ENCODE data around the gene STK32C. TPM values are rescaled to one million over a fixed set of nuclear protein-coding genes. Genes with fewer than 3 reads are reported as not detected.

The STK32C gene
- total and polyA plus RNA-seq, 12 donors: 2.7 to 8.9 (median 5.7) TPM

DNA sequence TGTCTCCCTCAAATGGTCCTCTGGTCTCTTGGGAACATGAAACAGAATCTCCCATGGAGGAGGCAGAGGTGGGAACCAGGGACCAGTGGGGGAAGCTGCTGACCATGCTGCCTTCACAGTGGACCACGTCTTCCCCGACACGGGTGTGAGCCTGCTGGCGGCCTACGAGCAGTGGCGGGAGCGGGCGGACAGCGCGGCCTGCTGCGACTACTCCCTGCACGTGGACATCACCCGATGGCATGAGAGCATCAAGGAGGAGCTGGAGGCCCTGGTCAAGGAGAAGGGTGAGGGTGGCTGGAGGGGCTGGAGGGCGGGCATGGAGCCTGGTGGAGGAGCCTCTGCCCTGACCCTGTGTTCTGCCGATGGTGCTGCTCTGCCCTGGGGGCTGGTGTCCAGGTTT lies 113.0 kb downstream of the STK32C start:
- H3K36me3 ChIP-seq: peaks cover 0 to 15% (median 0%) of the 10 kb centered on the region in 9 donors
- H3K27ac ChIP-seq: no peak overlapping the region
- peaks cover 0 to 5% (median 3%) of the 10 kb centered on the region in 7 donors for H3K27me3 ChIP-seq
- H3K4me3 ChIP-seq: no peak overlapping the region
- ATAC-seq (no peak), DNase-seq (no peak)
- peaks cover 0 to 22% (median 18%) of the 10 kb centered on the region in 9 donors for H3K4me1 ChIP-seq
- no peaks in the 10 kb centered on the region for H3K9me3 ChIP-seq
- intact Hi-C loops (cut with DNase I): no loop called here
- TF ChIP-seq, protein P1, sequence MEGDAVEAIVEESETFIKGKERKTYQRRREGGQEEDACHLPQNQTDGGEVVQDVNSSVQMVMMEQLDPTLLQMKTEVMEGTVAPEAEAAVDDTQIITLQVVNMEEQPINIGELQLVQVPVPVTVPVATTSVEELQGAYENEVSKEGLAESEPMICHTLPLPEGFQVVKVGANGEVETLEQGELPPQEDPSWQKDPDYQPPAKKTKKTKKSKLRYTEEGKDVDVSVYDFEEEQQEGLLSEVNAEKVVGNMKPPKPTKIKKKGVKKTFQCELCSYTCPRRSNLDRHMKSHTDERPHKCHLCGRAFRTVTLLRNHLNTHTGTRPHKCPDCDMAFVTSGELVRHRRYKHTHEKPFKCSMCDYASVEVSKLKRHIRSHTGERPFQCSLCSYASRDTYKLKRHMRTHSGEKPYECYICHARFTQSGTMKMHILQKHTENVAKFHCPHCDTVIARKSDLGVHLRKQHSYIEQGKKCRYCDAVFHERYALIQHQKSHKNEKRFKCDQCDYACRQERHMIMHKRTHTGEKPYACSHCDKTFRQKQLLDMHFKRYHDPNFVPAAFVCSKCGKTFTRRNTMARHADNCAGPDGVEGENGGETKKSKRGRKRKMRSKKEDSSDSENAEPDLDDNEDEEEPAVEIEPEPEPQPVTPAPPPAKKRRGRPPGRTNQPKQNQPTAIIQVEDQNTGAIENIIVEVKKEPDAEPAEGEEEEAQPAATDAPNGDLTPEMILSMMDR (IDR thresholded peaks at IDR 0.05): no peak
- WGBS, 2 donors: 95 to 97% methylated on average over 15 of the region's 15 CpGs

DNA sequence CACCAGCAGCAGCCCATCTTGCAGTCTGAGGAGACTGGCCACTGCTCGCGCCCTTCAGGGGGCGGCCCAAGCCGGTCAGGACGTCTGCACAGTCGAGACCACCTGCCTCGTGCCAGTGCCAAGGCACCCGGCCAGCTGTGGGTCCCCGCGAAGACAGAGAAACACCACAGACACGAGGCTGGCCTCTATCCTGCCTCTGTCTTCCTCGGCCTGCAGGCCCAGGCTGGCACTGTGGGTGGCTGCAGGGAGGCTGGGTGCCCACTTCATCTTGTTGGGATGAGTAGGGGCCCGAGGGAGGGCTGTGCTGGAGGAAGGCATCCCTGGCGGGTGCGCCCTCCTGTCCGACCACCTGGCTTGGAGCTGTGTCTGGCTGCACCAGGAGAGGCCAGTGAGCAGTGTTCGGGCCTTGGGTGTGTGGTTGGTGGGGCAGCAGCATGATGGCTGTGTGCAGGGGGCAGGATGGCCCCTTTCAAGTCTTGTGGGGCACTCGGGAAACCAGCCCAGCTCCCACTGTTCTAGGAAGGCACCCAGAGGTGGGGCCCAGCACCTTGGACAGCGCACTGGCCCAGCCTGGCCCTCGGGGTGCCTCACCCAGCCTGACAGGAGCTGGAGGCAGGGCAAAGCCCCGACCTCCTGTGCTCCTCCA lies 113.7 kb downstream of the STK32C start:
- no peak for DNase-seq
- H3K4me1 ChIP-seq: peaks cover 0 to 23% (median 19%) of the 10 kb centered on the region in 9 donors
- no peak overlapping the region for H3K4me3 ChIP-seq
- H3K27ac ChIP-seq: peak overlapping the region in 3 of 10 donors; percentile 32 to 67 (median 45)
- ATAC-seq: peak; percentile 36 to 77 (median 65)
- 80% methylated on average over 20 to 21 of the region's 21 CpGs for WGBS, 2 donors
- intact Hi-C loops (cut with DNase I): no loop called here
- peaks cover 0 to 15% (median 0%) of the 10 kb centered on the region in 9 donors for H3K36me3 ChIP-seq
- peaks cover 0 to 12% (median 9%) of the 10 kb centered on the region in 7 donors for H3K27me3 ChIP-seq
- TF ChIP-seq, protein P1 (IDR thresholded peaks at IDR 0.05): no peak
- no peaks in the 10 kb centered on the region for H3K9me3 ChIP-seq

DNA sequence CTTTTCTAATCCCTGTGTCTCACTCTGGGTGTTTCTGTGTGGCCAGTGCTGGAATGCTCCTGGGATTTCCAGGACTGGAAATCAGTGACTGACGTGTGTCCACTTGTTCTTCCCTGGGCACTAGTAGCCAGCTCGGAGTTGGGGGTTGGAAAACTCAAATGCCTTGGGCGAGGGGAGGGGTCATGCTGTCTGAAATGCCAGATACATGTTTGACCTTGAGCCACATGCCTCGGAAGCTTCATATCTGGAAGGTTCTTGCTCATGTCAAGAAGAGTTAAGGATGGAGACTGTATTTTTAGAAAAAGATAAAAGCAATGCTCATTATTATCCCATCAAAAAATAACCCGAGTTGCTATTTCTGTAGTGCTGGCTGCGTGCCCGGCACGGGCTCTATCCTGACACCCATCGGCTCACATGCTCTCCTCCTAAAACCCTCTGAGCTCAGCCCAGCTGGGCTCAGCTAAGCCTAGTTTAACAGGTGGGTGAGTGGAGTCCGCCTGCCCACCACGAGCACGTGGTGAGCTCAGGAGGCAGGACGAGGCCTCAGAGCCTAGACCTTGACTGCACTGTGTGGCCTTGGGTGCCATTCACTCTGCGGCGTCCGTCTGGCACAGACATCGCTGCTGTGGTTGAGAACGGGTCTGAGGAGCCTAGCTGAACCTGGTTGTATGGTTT lies 114.6 kb downstream of the STK32C start:
- peak; percentile 68 to 75 for DNase-seq
- peaks cover 0 to 31% (median 21%) of the 10 kb centered on the region in 9 donors for H3K4me1 ChIP-seq

More for the DNA sequence above, 114.6 kb downstream of the STK32C start:
- ATAC-seq: peak; percentile 48 to 85 (median 74)
- Histone ChIP-seq H3K36me3 (peaks cover 0 to 11% (median 0%) of the 10 kb centered on the region in 9 donors), H3K27ac (peak overlapping the region in 6 of 10 donors; percentile 58 to 78 (median 68)), H3K9me3 (no peaks in the 10 kb centered on the region), H3K4me3 (no peak overlapping the region), H3K27me3 (peaks cover 0 to 21% (median 17%) of the 10 kb centered on the region in 7 donors)
- WGBS, 2 donors: 33 to 48% methylated on average over 18 of the region's 18 CpGs
- intact Hi-C loops (cut with DNase I): no loop called here
- TF ChIP-seq, protein P1 (IDR thresholded peaks at IDR 0.05): no peak

All from heart right ventricle (tissue), 16 donors.